HG02870 (cell line): Measurements from ENCODE around the gene DOCK9.

Experiments used
- ATAC-seq: cut with Tn5 transposase; IDR thresholded peaks from one replicate; pipeline ENCODE4 v1.9.1; 2021; ENCODE audit warnings: mild to moderate bottlenecking, moderate library complexity; ENCODE audit not compliant: unreplicated experiment

The DOCK9 gene

DNA sequence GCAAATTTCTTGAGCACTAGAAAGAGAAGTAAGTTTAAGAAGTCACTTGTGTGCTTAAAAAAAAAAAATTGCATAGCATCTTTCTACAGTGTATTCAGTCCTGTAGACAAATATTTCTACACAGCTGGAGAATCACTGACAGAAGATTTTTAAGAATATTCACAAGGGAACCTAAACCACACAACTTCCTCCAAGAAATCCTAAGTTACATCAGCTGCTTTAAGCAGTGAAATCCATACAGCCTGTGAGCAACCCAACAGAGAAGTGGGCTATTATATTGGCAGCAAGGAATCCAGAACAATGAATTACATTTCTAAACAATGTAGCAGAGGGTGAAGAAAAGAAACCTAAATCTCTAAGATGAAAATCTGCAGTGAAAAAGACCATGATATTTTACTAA, 1.5 kb downstream of the DOCK9 start:
- no peak for ATAC-seq

DNA sequence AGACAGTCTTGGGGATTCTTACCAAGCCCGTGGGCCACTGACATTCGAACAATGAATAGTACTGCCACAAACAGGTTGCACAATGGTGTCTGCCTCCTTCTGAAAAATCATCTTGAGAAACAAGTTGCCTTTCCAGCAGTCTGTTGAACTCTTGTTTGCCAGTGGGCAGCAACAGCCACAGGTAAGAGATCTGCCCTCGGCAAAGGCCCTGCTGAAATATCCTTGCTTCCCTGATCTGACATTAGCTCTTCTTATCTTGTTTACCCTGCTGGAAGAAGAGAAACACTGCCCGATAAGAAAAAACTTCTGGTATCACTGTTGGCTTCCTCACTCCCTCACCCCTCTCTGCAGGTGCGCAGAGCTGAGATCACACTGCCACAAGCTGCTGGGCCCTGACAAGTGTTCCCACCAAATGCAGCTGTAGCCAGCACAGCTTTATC, 2.0 kb downstream of the DOCK9 start:
- ATAC-seq, result no peak

DNA sequence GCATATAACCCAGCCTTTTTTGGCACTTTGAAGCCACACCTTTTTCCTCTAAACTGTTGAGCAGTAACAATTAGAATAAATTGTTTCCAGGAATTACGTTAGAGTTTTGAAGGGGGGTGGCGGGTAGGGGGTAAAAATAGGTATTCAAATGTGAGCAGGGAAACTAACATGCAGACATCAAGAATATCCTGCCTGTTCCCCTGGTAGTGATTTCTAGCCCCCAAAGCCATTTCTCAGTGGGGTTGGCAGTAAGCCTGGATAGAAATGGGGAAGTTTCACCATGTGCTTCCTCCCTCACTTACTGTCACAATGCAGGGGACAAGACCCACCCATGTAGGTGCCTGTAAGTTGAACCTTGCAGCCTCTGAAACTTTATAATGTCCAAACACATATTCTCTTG, 3.8 kb downstream of the DOCK9 start:
- no peak for ATAC-seq

DNA sequence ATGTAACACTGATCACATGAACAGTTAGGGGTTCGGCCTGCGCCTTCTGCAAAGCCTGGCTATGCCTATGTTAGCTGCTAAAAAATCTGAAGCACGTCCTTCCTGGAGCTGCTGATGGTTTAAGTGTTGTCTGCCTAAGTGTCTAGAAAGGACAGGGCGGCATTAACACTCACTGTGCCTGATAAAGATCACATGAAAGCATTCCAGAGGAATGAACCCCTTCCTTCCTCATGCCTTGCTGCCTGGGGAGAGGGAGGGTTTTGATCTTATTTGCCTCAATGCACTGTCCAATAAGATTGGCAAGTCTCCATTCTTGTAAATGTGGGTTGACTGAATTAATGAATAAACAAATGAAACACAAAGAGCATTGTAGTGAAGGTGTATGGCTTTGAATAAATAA, 5.2 kb downstream of the DOCK9 start:
- ATAC-seq, result no peak

DNA sequence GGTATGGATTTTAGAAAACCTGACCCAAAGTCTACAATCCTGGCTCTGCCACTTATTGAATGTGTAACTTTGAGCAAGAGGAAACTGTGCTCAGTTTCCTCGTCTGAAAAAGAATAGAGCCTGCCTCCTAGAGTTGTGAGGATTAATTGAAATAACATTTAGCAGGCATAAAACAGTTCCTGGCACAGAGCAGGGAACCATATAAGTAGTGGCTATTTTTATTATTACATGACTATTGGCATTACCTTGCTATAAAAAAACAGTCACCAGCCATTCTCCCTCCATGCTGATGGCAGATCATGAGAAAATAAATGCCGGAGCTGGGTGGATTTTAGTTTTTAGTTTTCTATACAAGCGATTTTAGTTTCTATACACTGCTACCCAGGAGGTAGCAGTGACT, 5.8 kb downstream of the DOCK9 start:
- ATAC-seq, result no peak

DNA sequence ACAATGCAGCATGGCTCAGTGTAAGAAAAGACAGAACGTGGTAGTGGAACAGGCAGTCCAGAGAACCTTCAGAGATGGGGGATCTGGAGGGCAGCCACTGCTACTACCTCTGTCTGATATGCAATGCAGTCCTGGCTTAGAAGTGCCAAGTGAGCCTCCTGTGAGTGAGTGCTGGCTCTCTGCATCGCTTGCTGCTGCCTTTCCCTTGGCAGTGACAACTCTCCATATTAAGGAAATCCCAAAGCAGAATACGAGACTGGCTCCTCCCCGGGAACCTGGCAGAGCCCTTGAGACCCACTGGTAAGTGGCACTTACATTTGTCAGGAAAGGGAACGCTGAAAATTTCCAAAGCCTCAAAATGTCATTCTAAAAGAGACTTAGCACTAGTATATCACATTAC, 7.5 kb downstream of the DOCK9 start:
- no peak for ATAC-seq

DNA sequence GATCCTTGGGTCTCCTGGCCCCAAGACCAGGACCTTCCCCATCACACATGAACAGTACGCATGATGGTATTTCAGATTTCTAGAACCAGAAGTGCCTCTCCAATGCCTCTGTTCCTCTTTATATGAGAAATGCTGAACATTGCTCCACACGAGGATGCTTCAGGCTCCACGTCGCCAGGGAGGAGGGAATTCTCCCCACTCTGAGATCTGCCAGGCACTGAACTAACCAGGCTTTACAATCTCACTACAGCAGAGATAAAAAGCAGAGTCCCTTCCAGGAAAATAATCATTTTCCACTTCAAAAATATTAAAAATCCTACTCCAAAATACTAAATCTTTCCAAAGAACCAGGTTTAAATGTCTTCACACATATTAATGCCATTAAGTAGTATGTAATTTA, 10.4 kb downstream of the DOCK9 start:
- ATAC-seq, result no peak

DNA sequence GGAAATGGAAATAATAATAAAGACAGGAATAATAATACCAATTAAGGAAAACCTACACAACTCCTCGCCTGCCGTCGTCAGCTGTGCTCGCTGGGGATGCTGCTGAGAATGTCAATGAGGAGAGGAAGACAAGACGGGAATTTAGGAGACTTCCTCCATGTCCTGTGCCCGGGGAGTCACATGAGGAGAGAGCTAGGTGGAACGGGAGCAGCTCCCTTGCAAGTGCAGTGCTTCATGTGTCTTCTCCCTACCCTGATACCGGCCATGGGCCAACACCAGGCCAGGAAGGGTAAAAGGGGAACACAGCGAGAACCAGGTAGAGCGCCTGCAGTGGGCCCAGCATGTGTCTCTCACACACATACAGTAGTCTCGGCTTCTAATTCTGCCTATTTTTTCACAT, 11.8 kb downstream of the DOCK9 start:
- no peak for ATAC-seq

DNA sequence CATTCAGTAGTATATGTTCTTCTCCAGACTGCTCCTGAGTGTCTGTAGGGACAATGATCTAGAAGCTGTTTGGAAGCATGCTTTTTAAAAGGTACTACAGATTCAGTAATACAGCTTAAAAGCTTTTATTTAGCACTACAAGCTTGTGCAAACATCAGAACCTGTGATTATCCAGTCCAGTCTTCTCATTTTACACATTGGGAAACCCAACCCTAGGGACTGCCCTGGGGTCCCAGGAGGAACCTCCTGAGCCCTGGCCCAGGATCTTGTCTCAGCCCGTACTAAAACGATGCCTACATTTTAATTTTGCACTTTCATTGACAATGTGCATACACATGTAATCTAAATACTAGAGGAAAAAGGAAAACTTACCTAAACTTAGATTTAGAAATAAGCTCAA, 12.5 kb downstream of the DOCK9 start:
- no peak for ATAC-seq

DNA sequence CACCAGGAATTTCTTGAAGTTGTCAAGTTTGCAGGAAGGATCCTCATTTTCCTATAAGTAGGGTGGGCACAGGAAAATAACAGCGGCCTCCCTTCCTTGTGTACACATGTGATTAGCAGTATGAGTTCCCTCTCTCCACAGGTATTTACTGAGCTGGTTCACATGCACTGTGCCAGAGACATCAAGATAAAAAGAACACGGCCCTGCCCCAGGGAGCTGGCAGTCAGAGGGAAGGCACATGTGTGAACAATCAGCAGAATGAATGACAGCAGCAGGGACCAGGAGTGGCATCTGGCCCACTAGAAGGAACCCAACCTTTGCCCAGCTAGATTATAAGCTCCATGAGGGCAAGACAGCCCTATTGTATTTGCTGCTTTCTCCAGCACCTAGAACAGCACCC, 13.9 kb downstream of the DOCK9 start:
- ATAC-seq, result no peak

DNA sequence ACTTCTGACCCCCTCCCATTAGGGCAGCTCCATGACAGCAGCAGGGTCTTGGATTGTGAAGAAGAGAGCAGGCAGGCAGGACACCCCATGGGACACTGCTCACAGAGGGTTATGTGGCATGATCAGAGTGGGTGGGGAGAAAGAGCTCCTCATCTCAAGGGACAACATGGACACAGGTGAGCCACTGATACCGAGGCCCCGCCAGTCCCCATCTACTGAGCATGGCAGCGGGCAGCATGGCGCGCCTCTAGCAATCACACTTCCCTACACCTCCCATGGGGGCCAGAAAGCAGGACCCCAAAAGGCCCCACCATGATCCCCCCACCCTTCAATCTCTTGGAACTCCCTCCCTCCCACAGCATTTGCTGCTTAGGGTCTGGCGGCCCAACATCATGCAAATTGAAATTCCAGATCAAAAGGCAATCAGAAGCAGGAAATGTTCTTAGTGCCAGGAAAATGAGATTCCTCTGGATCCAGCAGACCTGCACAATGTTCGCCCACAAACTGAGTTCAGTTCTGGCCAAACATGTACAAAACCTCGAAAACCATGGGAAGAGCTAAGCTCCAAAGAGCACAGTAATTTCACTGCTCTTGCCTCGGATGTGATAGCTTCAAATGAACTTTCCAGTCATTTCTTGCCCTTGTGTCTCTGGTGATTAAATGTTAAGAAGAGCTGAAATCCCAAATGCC, 14.8 kb downstream of the DOCK9 start:
- ATAC-seq, result no peak

DNA sequence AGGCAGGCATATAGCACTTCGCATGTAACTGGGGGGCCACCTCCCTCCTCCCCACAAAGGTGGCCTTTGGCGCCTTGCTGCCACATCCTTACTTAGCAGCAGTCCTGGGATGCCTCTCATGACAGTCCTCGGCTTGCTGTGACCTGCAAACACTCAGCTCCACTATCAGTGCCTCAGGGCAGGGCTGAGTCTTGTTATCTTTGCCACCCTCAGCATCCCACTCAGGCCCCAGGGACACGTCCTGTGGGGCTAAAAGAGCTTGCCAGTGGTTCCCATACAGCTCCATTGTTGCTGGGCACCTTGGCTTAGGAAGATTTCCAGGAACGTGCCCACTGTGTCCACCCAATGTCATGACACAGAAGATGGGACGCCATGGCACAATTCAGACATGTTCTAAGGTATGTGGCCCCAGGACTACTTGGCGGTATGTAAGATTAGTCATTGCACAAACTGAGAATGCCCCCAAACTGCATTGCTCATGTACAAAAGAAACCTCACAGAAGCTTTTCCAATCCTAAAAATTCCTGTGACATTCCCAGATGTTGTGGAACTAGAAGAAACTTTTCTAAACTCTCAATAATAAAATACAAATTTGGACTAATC, 16.3 kb downstream of the DOCK9 start:
- ATAC-seq, result no peak

DNA sequence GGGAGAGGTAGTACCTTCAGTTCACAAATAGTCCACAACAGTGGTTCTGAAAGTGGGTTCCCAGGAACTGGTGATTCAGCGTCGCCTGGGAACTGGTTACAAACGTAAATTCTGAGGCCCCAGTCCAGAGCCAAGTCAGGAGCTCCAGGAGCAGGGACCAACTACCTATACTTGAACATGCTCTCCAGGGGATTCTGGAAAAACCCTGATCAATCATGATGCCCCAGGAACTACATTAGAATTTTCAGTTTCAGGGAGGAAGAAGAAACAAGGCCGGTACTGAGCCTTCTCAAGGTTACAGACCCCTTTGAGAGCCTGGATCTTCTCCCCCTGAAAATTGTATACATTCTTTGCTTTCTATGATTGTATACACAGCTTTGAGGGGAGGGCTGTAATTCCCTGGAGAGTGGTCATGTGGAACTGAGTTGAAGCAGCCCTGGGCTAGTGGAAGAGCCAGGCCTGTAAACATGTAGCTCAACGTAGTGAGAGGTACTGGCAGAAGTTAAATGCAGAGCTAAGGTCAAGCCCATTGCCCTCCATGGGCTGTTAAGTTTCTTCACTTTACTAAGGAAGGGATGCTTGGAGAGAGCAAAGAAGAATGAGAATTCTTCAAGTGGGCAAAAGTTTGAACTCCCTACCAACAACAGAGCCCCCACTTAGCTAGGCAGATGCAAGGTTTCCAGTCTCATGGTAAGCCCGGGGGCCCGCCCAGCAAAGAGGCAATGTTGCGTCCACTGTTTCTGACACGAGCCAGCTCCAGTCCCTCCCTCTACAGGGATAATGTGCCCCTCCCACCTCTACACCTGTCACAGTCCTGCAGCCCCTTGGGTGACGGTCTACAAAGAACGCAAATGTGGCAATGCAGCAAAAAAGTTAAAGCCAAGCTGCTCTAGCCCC, 17.0 kb downstream of the DOCK9 start:
- no peak for ATAC-seq

DNA sequence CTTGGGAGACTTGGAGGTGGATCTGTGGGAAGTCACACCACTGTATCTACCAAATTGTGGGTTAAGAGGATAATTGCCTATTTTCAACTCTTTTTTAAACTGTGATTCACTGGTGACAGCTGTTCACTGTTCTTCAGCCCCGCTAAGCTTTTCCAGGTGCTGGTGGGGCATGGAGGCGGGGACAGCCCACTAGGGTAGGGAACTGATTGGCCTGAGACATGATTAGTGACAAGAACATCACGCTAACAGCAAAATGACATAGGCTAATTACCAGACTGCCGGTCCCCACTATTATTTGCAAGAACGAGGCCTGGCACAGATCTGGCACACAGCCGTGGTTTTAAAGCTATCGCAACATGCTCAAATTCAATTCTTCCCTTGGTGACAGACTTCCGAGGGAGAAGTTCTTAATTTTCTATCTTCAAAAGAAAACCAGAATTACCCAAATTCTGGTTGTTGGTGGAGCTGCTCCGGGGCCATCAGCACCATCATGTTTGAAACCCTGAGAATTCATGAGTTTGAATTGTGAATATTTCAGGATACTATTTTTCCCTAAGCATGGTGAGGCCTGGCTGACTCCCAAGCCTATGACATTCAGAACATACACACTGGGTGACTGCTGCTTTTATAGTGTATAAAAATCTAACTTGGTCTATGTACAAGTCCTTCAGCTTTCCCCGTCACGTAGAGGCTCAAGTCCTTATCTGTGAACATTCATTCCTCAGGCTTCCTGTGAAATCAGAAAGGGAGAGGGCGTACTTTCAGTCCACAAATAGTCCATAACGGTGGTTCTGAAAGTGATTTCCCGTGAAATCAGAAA, 17.9 kb downstream of the DOCK9 start:
- no peak for ATAC-seq

DNA sequence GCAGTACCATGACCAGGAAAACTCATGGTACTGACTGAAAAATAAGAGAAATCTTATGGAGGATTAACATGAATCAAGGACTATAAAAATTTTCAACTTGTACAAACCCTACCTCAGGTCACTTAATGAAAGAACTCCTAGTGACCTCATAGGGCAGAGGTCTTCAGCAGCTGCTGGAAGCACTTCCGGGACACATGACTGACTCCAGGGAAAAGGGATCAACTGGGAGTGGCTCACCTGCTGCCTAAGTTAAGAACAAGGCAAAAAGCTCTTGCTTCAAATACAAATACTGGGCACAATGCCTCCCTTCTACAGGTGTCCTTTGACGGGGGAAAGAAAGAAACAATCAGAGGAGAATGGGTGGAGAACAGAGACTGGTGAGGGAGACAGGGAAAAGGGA, 18.6 kb downstream of the DOCK9 start:
- ATAC-seq, result no peak

DNA sequence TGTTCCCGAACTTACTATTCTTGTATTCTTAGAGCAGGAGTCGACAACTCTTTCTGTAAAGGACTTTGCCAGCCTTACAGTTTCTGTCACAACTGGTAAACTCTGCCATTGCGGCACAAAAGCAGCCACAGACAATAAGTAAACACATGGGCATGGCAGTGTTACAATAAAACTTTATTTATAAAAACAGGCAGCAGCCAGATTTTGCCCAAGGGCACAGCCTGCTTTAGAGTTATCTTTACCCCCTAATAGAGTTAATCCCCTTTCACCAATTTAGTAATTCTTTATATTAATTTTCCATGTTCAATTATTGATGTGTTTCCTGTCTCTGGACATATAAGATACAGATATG, 19.4 kb downstream of the DOCK9 start:
- ATAC-seq, result no peak

DNA sequence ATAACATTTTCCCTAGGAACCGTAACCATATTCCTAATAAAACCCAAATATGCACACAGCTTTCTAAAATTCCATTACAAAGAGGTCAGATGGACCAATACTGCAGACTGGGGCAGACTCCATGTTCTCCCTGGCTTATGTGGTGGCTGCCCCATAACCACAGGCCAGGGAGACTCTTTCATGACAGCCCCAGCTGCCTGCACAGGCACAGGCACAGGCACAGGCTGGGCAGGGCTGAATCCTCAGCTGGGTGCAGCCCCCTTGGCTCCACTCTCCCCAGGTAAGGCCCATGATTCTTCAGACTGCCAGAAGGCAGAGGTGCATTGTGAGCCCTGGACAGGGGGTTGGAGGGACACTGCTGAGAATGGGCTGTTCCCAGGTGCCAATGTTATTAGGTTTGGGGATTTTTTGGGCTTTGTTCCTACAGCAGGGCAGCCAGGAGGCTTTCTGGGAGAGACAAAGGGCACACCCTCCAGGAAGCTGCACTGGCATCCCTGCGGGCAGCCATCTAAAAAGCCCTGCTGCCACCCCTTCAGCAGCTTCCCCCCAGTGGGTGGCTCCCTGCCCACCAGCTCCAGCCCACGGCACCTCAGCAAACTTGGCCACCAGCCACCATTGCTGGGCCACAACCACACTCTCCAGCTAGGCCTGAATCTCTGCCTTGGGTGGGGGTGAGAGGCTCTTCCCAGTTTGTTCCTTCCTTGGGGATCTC, 20.0 kb downstream of the DOCK9 start:
- no peak for ATAC-seq

DNA sequence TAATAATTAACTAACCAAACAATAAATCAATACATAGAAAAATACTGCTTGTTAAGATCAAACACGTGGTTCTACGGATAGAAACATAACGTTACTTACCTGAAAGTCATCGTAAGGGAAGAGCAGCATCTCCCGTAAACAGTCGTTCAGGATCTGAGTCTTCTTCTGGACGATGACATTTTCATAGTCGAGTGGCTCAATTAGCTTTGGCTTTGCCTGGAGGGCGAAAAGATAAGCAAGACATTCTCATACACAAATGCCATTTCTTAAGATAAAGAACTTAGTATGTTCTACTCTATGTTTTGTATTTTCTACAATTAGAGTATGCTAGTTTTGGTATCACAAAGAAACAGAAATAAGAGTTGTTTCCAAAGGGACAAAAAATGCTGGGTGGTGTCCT, 22.5 kb downstream of the DOCK9 start:
- ATAC-seq, result no peak

DNA sequence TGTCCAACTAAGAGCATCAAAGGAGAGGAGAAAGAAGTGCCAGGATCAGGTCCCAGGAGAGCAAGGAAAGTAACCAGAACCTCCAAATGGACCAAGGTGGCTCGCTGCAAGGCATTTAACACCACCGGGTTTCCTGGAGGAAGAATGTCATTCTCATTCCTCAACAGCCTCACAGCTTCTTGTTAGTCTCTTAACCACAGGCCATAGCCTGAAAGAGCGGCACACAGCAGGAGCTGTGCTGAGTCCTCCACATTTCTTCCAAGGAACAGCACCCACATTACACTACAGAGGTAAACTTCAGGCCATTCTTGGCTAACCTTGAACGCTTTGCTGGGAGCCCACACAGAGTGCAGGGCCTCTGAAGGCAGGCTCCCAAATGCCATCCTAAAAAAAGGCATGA, 23.6 kb downstream of the DOCK9 start:
- no peak for ATAC-seq

DNA sequence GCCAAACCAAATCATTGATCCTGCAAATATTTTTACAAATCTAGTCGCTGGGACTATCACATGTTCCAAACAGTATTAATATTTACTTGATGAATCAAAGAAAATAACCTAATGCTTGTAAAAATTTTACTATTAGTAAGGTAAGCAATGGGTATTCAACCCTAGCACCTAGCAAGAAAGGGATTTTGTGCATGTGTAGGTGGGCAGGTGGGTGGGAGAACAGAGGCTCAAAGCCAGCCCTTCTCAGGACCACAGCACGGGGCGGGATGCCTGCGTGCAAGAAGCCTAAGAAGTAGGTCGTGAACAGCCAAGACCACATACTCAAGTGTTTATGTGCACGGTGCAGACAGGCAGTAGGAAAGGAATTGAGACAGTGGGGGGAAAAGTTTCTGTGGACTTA, 26.6 kb downstream of the DOCK9 start:
- ATAC-seq, result no peak

DNA sequence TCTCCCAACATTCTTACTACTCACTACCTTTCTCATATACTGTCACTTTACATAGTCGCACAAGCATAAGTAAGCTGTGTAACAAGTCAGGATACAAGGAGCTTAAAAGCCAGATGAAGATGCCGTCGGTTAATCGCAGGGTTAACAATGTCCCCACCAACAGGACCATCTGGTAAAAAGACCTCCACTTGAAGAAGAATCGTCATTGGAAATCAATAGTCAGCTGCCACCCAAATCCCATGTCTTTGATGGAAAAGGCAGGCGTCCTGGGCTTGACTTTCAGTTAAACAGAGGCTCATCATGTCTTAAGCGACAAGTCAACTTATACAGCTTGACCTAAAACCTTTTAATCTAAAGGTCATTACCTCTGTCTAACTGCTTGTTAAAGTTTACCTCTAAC, 27.2 kb downstream of the DOCK9 start:
- ATAC-seq, result no peak
